HG03342 (cell line): ENCODE data around the gene ATP8B3.

Source experiments
- ATAC-seq: cut with Tn5 transposase; IDR thresholded peaks from one replicate; pipeline ENCODE4 v1.9.1; 2021; ENCODE audit warnings: mild to moderate bottlenecking, moderate library complexity; ENCODE audit not compliant: unreplicated experiment

The ATP8B3 gene

GRCh38 chr19:1758959-1759903 is 52.8 kb downstream of the ATP8B3 start:
- no peak for ATAC-seq

DNA sequence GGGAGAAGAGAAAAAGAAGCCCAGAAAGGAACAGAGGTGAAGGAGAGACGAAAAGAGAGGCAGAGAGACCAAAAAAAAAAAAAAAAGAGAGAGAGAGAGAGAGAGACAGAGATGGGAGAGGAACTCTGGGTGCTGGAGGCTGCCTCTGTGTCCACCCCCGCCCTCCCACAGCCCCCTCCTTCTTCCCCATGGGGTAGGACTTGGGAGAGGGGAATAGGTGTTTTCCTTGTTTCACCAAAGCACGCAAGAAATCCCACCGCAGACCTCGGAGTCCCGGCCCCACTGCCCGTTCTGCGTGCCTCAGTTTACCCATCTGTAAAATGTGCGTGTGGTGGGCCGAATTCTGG is 53.9 kb downstream of the ATP8B3 start:
- no peak for ATAC-seq

DNA sequence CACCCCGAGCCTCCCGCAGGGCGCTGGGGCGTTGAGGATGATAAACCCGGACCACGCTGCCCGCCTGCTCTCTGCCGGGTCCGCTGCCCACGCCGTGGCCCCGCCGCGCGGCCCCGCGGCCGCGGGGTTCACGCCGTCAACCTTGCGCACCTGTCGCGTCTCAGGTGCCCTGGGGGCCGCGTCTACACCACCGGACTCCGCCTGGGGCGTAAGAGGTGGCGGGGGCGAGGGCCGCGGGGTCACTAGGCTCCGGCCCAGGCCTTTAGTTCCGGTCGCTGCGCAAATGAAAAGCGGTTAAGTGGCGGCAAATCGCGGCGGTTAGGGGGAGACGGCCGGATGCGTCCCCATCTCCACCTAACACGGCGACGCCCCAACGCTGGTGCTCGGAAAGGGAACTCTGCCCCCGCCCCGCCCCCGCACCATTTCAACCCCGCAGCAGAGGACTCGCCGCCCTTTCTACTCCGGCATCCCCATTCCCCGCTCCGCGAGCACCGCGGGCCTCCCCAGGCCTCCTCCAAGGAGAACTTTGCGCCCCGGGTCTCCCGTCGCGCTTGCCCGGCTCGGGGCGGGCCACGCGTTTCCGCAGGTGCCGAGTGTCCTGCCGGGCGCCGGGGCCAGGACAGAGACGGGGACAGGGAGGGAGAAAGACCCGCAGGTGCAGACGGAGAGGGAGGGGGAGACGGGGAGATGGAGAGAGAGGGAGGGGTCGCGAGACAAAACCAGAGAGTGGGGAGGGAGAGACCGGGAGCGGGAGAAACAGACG is 54.4 kb downstream of the ATP8B3 start:
- ATAC-seq: no peak

DNA sequence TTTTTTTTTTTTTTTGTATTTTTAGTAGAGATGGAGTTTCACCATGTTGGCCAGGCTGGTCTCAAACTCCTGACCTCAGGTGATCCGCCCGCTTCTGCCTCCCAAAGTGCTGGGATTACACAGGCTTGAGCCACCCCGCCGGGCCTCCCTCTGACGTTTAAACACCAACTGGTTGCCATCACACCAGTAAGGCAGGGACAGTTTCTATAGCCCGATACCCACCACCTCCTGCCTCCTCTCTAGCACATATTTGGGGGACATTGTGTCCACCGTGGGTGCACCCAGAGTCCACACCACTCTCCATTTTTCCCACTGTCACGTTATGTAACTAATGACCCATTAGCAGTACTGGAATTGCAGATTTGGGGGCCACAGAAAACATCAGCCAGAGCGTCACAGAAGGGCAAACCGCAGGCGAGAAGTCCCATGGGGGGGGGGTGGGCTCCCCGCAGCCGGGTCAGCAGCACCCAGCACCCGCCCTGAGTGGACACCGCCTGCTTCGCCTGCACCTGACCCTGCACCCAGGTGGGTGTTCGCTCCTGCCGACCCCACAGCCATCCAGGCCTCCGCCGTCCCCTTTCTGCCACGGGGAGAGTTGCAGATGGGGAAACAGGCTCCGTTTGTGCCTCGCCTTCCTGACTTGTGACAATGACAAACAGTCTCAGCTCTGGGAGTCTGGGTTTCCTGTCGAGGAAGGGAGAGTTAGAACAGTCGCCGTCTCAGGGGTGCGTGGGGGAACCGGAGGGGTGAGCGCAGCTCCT is 55.2 kb downstream of the ATP8B3 start:
- no peak for ATAC-seq

- no peak for ATAC-seq
These were observed 55.8 kb downstream of the ATP8B3 start for GRCh38 chr19:1756264-1756663.

DNA sequence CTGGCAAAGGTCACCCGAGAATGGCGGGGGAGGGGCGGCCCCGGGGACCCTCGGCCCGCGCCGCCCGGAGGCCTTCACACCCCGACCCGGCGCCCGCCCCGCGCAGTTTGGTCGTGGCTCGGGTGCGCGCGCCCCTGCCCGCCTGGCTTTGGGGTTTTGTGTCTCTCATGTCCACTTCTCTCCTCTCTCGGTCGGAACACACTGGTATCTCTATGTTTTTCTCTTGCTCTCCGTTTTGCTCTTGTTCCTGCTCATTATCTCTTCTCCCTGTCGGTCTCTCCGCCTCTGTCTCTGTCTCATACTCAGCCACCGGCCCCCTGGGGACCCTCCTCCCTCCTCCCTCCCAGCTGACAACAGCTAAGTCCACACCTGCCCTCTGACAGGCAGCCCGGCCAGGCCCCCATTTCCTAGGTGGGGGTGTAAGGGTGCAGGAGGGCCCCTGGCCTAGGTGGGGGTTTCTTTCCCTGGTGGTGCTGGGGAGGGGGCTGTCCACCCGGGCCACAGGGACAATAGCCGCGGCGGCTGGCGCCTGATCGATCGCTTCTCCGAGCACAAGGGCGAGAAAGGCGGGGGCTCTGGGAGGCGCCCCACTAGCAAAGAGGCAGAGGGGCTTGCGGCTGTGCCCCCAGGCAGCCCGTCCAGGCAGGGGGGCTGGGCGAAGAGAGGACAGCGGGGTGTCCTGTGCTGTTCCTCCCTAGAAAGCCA is 56.5 kb downstream of the ATP8B3 start:
- no peak for ATAC-seq

GRCh38 chr19:1754636-1755466 is 57.2 kb downstream of the ATP8B3 start:
- no peak for ATAC-seq

GRCh38 chr19:1754018-1754635 is 57.9 kb downstream of the ATP8B3 start:
- no peak for ATAC-seq

DNA sequence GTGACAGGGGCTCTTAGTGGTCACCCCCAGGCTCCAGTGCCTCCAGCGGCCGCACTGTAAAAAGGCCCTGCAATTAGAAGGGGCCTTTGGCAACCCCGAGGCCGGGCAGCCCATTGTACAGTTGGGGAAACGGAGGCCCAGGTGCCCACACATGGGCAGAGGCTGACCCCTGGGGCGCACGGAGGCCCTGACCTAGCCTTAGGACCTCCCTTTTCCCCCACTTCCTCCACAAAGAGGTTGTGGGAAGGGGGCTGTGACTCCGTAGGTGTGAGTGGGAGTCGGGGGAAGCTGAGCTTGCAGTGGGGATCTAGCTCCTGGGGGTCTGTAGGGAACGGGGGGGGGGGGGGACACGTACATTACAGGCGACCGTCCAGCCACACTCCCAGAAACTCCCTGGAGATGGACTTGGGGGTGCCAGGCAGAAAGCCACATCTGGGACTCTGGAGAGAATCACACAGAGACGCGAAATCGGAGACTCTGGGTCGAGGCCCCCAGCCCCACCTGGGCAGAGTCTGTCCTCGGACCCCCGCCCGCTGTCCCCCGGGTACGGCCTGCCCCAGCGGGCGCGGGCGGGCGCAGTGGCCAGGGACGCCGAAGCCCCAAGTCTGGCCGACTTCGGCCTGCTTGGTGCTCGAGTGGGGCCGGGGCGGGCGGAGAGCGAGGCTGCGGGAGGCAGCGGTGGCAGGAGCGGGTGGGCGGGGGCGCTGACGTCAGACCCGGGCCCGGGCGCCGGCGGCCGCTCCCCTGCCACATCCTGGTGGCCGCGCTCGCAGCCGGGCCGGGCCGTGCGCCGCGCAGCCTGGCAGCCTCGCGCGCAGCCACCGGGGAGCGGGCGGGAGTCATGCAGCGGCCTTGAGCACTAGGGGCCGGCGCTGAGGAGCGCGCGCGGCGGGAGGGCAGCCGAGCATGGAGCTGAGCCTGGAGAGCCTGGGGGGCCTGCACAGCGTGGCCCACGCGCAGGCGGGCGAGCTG is 59.0 kb downstream of the ATP8B3 start, which contains the start of gene ONECUT3:
Gene ONECUT3, plus strand, starts transcription at position 750 of the 972 bp plus-strand sequence. Its CDS starts 157 bp downstream, at position 907.
- no peak for ATAC-seq

DNA sequence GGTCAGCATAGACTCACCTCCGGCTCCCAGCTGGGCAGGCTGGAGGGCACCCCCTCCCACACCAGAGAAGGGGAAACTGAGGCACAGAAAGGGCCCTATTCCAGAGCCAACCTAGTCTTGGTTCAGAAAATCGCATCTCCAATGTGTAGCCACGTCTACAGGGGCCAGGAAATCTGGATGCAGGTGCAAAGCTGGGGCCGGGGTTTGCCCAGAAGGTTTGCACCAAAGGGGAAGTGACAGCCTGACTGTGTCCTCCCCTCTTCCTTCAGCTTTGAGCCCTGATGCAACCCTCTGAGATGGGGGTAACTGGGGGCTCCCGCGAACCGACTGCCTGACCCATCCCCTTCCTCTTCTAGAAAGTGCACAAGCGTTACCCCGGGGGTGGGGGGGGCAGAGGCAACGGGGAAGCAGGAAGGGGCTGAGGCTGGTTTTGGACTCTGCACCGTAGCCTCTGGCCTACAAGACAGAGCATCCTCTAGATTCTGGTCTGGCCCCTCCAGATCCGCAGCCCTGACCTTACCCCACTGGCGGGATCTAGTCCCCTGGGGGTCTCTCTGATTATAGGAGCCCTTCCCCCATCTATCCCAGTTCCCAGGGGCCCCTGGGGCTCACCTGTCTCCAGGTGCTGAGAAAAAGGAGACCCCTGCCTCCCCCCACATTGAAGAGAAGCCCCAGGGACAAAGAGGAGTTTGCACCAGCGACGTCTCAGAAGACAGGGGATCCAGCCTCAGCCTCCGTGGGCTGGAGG is 59.9 kb downstream of the ATP8B3 start:
- ATAC-seq: no peak

DNA sequence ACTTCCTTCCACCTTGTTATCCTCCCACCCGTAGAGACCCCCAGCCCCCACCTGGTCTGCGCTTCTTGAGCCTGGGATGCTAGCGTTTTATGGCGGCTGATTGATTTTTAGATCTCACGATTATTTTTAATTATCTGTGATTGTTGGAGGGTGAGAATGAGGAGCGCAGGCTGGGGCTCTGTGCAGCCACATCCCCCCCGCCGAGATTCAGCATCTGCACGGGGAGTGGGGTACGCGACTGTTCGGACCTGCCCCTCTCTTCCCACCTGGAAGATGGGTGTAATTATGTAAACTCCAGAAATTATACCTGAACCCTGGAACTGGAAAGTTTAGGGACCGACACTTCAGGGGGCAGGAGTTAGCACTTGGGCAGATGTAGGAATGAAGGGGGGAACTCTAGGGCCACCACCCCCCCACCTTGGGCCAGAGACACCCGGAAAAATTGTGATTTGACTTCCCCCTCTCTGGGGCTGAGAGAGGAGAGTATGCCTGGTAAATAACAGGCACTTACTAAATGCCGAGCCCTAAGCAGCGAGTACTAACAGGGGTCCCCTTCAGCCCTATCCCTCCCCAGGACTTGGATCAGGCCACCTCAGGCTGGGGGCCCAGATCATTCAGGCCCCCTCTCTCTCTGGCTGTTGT is 60.6 kb downstream of the ATP8B3 start:
- ATAC-seq: no peak

DNA sequence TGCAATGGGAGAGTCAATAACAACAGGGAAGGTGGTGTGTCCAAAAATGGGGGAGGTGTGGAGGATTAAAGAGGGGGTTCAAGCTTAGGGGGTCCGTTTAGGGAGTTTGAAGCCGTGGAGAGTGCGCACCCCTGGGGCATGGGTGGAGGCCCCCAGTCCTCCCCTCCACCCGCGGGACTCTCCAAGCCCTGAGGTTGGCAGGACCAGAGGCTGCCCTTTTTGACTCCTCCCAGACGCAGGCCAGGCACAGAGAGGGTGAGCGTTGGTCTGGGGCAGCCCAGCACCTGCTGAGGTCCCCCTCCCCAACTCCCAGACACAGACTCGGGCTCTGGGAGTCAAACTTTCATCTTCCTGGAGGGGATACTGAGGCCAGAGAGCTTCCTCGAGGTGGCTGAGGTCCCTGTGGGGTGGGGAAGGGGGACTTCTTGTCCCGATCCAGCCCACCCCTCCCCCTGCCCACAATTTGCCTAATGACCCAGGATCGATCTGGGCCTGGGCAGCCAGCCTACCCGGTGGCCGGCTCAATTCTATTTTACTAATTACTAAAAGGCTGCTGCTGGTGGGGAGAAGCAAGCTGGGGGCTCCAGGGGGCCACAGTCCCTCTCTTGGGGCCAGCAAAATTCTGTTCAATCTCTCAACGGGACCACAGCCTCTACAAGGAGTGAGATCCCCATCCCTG is 61.6 kb downstream of the ATP8B3 start:
- ATAC-seq: no peak

GRCh38 chr19:1749373-1750342 is 62.4 kb downstream of the ATP8B3 start:
- ATAC-seq: no peak

DNA sequence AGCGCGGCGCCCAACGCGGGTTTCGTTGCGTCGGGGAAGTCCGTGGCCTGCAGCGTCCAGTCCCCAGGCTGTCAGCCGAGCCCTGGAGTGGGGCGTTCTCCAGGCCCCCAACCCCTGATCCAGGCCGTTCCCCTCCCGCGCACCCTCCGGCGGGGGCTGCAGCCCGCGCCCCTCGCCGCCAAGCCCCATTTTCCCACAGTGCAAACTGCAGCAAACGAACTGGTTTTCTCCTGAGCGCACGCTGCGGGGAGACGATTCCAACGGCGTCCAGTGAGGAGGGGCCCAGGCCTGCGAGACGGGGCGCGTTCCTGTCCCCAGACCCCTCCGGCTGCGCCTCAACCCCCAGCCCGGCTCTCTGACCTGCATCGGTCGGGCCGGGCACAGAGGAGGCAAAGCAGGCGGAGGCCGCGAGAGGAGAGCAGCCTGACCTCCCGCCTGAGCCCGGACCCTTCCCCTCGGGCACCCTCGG is 63.2 kb downstream of the ATP8B3 start:
- no peak for ATAC-seq
